Measurements from ENCODE around the gene LRIG3. TPM values are rescaled to one million over a fixed set of nuclear protein-coding genes. Genes with fewer than 3 reads are reported as not detected.

LRIG3 gene
- total and polyA plus RNA-seq, 2 of the 8 experiments (the other 6 are each of a cell fraction or from before 2014, with no cell fraction given), result 6.5 to 9.1 TPM

GRCh38 chr12:58922849-58923248, 2.5 kb upstream of the LRIG3 start:
- Histone ChIP-seq H3K79me1 (ENCODE audit: low read depth, low read length) (no peaks in the 10 kb centered on the region), H4K5ac (ENCODE audit: insufficient read length, low read depth, low read length) (no peak overlapping the region), H3K23ac (ENCODE audit: insufficient read length) (no peak overlapping the region), H4K91ac (replicated peaks; ENCODE audit: insufficient read length, low read length) (no peak overlapping the region), H4K8ac (ENCODE audit: extremely low read depth, insufficient read depth, low read length) (no peak overlapping the region), H3K14ac (ENCODE audit: insufficient read length) (no peak overlapping the region), H3K4ac (replicated peaks; ENCODE audit: insufficient read length, low read depth, low read length) (no peak overlapping the region), H3K56ac (replicated peaks; ENCODE audit: insufficient read length, low read depth, low read length) (no peak overlapping the region), H3K4me1 (replicated peaks in 1 of 4; ENCODE audit: control insufficient read depth in 3 of 4, insufficient read depth in 4 of 4, low read length in 3 of 4) (peaks cover 0 to 3% (median 0%) of the 10 kb centered on the region in 4 experiments; a peak in 3 of 7 replicates), H3K4me2 (ENCODE audit: insufficient read depth in 1 of 2, low read depth in 2 of 2, low read length in 2 of 2) (no peak overlapping the region), H3K9ac (replicated peaks in 1 of 4; ENCODE audit: extremely low read depth in 1 of 4, low read depth in 3 of 4, low read length in 3 of 4) (no peak overlapping the region), H2BK15ac (ENCODE audit: low read length) (no peak overlapping the region), H3K23me2 (ENCODE audit: low read depth, low read length) (peaks cover 9% of the 10 kb centered on the region), H4K20me1 (replicated peaks in 1 of 2; ENCODE audit: control insufficient read depth in 1 of 2, insufficient read depth in 2 of 2, low read length in 2 of 2) (no peaks in the 10 kb centered on the region), H3K27ac (ENCODE audit: low read depth, low read length) (no peak overlapping the region), H3K4me3 (ENCODE audit: extremely low read depth in 1 of 4, insufficient read depth in 2 of 4, low read depth in 3 of 4, low read length in 4 of 4) (no peak overlapping the region), H2AFZ (ENCODE audit: low read length) (no peak overlapping the region), H3K79me2 (ENCODE audit: control insufficient read depth in 1 of 2, insufficient read depth in 2 of 2, low read length in 2 of 2) (peaks cover 0 to 15% of the 10 kb centered on the region in 2 experiments; a peak in 2 of 4 replicates), H3K27me3 (replicated peaks in 1 of 4; ENCODE audit: control insufficient read depth in 3 of 4, extremely low read depth in 1 of 4, insufficient read depth in 3 of 4, low read length in 3 of 4) (peaks cover 0 to 7% (median 2%) of the 10 kb centered on the region in 4 experiments; a peak in 2 of 7 replicates), H3K9me3 (ENCODE audit: insufficient read depth in 2 of 2, low read depth in 1 of 2, low read length in 1 of 2) (no peaks in the 10 kb centered on the region), H2BK20ac (ENCODE audit: low read length) (no peak overlapping the region), H3K36me3 (ENCODE audit: control insufficient read depth in 2 of 4, insufficient read depth in 4 of 4, low read length in 3 of 4) (no peaks in the 10 kb centered on the region), H3K18ac (ENCODE audit: extremely low read depth, low read length) (no peak overlapping the region), H2BK5ac (ENCODE audit: low read depth, low read length) (no peak overlapping the region), H2BK120ac (replicated peaks; ENCODE audit: low read depth, low read length) (no peak overlapping the region), H2BK12ac (ENCODE audit: low read depth, low read length) (no peak overlapping the region), H2AK5ac (ENCODE audit: low read depth, low read length) (no peak overlapping the region)
- FAIRE-seq (no peak), DNase-seq (ENCODE audit: low read depth in 1 of 2, low spot score in 2 of 2) (no peak)
- ChIA-PET CTCF (ENCODE audit: partially characterized antibody) (interaction anchor here (1.3 kb wide), 2 partner anchors 9 to 12 kb away, joined by 3 read pairs; no protein-coding TSS in a partner anchor), POLR2A (ENCODE audit: partially characterized antibody) (no interaction called here)
- no peak for TF ChIP-seq NRF1 (IDR thresholded peaks at IDR 0.05; ENCODE audit: low read depth, low read length)
- no peak for TF ChIP-seq MAFK (IDR thresholded peaks at IDR 0.05; ENCODE audit: low read depth, low read length)
- TF ChIP-seq FOSL1 (IDR thresholded peaks at IDR 0.05; ENCODE audit: insufficient read depth, low read depth, low read length), result no peak
- TF ChIP-seq MAX (IDR thresholded peaks at IDR 0.05), result no peak
- no peak for TF ChIP-seq SAP30 (IDR thresholded peaks at IDR 0.05; ENCODE audit: insufficient read depth, insufficient replicate concordance, low read length)
- TF ChIP-seq BRCA1 (IDR thresholded peaks at IDR 0.05; ENCODE audit: low read depth, low read length), result no peak
- no peak for TF ChIP-seq NANOG (IDR thresholded peaks at IDR 0.05; ENCODE audit: insufficient read depth, low read depth, low read length, poor library complexity, severe bottlenecking)
- no peak for TF ChIP-seq E2F6 (IDR thresholded peaks at IDR 0.05)
- no peak for TF ChIP-seq BACH1 (IDR thresholded peaks at IDR 0.05; ENCODE audit: low read length)
